ENCODE data around the gene DPH7. TPM values are rescaled to one million over a fixed set of nuclear protein-coding genes. Genes with fewer than 3 reads are reported as not detected.

DPH7 gene
- total RNA-seq, 1 experiment from 2014 or later: 43.9 TPM

DNA sequence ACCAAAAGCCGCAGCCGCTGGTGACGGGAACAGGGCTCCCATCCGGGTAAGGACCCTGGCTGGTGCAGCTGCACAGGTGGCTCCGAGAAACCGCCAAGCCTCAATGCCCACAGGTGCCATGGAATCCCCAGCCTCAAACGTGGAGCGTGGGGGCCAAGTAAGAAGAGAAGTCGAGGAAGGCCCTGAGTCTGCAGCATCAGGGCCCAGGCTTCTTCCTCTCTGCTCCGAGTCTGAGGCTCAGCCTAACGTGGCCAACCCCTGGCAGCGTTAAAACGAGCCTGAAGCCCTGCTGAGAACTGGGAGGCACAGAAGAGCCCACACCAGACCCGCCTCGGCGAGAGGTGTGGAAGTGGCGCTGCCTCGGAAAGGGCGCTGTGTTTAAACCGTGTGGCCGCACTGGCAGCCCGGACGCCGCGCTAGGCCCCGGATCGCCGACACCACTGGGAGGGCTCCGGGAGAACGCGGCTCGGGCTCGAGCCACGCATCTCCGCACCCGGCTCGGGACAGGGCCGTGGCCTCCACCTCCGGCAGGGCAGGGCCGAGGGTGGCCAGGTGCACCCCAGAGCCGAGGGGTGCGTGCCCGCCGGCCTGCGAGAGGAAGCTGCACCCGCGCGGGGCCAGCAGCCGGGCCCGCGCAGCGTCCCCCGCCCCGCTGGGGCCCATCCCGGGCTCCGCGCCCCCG lies 10.9 kb upstream of the DPH7 start:
- peak overlapping the region; percentile 27; the same call in 1 of the 2 replicates for H3K27ac Mint-ChIP-seq
- ATAC-seq (no peak), DNase-seq (ENCODE audit: low spot score) (no peak)
- ChIA-PET POLR2A (interaction anchor here (1.9 to 2.9 kb wide), 2 partner anchors 10 to 15 kb away, joined by 7 to 15 read pairs; partner anchors contain the start of gene ARRDC1), CTCF (interaction anchor here (1.3 to 3.1 kb wide), 4 partner anchors 9 to 83 kb away, joined by 4 to 51 read pairs (median 7); partner anchors contain the start of gene DPH7)
- TF ChIP-seq JAZF1 (CRISPR knock-in tag; IDR thresholded peaks at IDR 0.05) (no peak), GTF2I (CRISPR knock-in tag; conservative IDR thresholded peaks at IDR 0.05) (no peak), RELA (CRISPR knock-in tag; IDR thresholded peaks at IDR 0.05; ENCODE audit: borderline replicate concordance) (peak; percentile 48; the same call in 1 of the 2 replicates)
- TF ChIP-seq, protein P1, sequence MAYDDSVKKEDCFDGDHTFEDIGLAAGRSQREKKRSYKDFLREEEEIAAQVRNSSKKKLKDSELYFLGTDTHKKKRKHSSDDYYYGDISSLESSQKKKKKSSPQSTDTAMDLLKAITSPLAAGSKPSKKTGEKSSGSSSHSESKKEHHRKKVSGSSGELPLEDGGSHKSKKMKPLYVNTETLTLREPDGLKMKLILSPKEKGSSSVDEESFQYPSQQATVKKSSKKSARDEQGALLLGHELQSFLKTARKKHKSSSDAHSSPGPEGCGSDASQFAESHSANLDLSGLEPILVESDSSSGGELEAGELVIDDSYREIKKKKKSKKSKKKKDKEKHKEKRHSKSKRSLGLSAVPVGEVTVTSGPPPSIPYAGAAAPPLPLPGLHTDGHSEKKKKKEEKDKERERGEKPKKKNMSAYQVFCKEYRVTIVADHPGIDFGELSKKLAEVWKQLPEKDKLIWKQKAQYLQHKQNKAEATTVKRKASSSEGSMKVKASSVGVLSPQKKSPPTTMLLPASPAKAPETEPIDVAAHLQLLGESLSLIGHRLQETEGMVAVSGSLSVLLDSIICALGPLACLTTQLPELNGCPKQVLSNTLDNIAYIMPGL (CRISPR knock-in tag; IDR thresholded peaks at IDR 0.05): 0 out of 2 replicates have a peak, but pooled peaks have one; percentile 37
- TF ChIP-seq, protein P2, sequence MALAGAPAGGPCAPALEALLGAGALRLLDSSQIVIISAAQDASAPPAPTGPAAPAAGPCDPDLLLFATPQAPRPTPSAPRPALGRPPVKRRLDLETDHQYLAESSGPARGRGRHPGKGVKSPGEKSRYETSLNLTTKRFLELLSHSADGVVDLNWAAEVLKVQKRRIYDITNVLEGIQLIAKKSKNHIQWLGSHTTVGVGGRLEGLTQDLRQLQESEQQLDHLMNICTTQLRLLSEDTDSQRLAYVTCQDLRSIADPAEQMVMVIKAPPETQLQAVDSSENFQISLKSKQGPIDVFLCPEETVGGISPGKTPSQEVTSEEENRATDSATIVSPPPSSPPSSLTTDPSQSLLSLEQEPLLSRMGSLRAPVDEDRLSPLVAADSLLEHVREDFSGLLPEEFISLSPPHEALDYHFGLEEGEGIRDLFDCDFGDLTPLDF (CRISPR knock-in tag; IDR thresholded peaks at IDR 0.05): no peak
- peaks cover 5% of the 10 kb centered on the region; the same call in 1 of the 2 replicates for H3K4me1 Mint-ChIP-seq
- peaks cover 8% of the 10 kb centered on the region for H3K27me3 Mint-ChIP-seq (ENCODE audit: low read depth)
- H3K4me3 Mint-ChIP-seq: peak overlapping the region; percentile 77
- H3K36me3 Mint-ChIP-seq: peaks cover 28% of the 10 kb centered on the region
- no peaks in the 10 kb centered on the region for H3K9me3 Mint-ChIP-seq

DNA sequence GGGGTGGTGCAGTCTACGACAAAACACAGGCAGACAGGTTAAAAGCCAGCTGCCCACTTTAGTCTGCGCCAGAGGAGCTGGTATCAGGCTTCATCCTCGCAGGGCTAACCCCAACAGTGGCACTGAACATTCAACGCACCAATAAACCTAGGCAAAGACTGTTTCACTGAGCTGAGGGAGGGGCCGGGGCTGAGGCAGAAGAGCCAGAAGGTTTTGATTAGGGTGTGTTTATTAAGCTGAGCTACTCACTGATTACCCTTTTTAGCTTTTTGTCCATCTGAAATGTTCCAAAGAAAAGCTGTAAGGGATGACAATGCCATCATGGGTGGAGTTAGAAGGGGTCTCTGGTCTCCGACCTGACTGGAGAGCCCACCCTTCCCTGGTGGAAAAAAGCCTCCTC lies 10.2 kb upstream of the DPH7 start:
- Mint-ChIP-seq H3K36me3 (peaks cover 28% of the 10 kb centered on the region), H3K4me3 (peak overlapping the region; percentile 77), H3K4me1 (peaks cover 5% of the 10 kb centered on the region; the same call in 1 of the 2 replicates), H3K27ac (no peak overlapping the region), H3K9me3 (no peaks in the 10 kb centered on the region), H3K27me3 (ENCODE audit: low read depth) (peaks cover 8% of the 10 kb centered on the region)
- POLR2A ChIA-PET: interaction anchor here (1.9 kb wide), 1 partner anchor 9 kb away, joined by 7 read pairs; no protein-coding TSS in a partner anchor
- TF ChIP-seq, protein P3, sequence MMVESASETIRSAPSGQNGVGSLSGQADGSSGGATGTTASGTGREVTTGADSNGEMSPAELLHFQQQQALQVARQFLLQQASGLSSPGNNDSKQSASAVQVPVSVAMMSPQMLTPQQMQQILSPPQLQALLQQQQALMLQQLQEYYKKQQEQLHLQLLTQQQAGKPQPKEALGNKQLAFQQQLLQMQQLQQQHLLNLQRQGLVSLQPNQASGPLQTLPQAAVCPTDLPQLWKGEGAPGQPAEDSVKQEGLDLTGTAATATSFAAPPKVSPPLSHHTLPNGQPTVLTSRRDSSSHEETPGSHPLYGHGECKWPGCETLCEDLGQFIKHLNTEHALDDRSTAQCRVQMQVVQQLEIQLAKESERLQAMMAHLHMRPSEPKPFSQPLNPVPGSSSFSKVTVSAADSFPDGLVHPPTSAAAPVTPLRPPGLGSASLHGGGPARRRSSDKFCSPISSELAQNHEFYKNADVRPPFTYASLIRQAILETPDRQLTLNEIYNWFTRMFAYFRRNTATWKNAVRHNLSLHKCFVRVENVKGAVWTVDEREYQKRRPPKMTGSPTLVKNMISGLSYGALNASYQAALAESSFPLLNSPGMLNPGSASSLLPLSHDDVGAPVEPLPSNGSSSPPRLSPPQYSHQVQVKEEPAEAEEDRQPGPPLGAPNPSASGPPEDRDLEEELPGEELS (CRISPR knock-in tag; IDR thresholded peaks at IDR 0.05): no peak
- TF ChIP-seq SOX15 (CRISPR knock-in tag; IDR thresholded peaks at IDR 0.05): no peak
- no peak for TF ChIP-seq ZNF423 (CRISPR knock-in tag; IDR thresholded peaks at IDR 0.05)
- TF ChIP-seq CREB1 (CRISPR knock-in tag; IDR thresholded peaks at IDR 0.05): no peak
- TF ChIP-seq, protein P4, sequence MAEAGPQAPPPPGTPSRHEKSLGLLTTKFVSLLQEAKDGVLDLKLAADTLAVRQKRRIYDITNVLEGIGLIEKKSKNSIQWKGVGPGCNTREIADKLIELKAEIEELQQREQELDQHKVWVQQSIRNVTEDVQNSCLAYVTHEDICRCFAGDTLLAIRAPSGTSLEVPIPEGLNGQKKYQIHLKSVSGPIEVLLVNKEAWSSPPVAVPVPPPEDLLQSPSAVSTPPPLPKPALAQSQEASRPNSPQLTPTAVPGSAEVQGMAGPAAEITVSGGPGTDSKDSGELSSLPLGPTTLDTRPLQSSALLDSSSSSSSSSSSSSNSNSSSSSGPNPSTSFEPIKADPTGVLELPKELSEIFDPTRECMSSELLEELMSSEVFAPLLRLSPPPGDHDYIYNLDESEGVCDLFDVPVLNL (CRISPR knock-in tag; IDR thresholded peaks at IDR 0.05; ENCODE audit: borderline replicate concordance, low read depth): no peak
- TF ChIP-seq ZNF263 (CRISPR knock-in tag; IDR thresholded peaks at IDR 0.05; ENCODE audit: low read depth): no peak
- TF ChIP-seq, protein P5, sequence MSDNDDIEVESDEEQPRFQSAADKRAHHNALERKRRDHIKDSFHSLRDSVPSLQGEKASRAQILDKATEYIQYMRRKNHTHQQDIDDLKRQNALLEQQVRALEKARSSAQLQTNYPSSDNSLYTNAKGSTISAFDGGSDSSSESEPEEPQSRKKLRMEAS (CRISPR knock-in tag; IDR thresholded peaks at IDR 0.05): no peak
- no peak for TF ChIP-seq ESRRA (CRISPR knock-in tag; IDR thresholded peaks at IDR 0.05; ENCODE audit: borderline replicate concordance)
- TF ChIP-seq, protein P6, sequence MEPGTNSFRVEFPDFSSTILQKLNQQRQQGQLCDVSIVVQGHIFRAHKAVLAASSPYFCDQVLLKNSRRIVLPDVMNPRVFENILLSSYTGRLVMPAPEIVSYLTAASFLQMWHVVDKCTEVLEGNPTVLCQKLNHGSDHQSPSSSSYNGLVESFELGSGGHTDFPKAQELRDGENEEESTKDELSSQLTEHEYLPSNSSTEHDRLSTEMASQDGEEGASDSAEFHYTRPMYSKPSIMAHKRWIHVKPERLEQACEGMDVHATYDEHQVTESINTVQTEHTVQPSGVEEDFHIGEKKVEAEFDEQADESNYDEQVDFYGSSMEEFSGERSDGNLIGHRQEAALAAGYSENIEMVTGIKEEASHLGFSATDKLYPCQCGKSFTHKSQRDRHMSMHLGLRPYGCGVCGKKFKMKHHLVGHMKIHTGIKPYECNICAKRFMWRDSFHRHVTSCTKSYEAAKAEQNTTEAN (CRISPR knock-in tag; IDR thresholded peaks at IDR 0.05): no peak
- no peak for TF ChIP-seq FOXK1 (CRISPR knock-in tag; IDR thresholded peaks at IDR 0.05)
- TF ChIP-seq, protein P7, sequence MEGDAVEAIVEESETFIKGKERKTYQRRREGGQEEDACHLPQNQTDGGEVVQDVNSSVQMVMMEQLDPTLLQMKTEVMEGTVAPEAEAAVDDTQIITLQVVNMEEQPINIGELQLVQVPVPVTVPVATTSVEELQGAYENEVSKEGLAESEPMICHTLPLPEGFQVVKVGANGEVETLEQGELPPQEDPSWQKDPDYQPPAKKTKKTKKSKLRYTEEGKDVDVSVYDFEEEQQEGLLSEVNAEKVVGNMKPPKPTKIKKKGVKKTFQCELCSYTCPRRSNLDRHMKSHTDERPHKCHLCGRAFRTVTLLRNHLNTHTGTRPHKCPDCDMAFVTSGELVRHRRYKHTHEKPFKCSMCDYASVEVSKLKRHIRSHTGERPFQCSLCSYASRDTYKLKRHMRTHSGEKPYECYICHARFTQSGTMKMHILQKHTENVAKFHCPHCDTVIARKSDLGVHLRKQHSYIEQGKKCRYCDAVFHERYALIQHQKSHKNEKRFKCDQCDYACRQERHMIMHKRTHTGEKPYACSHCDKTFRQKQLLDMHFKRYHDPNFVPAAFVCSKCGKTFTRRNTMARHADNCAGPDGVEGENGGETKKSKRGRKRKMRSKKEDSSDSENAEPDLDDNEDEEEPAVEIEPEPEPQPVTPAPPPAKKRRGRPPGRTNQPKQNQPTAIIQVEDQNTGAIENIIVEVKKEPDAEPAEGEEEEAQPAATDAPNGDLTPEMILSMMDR (IDR thresholded peaks at IDR 0.05): no peak
- TF ChIP-seq SMAD4 (CRISPR knock-in tag; IDR thresholded peaks at IDR 0.05): no peak
- TF ChIP-seq ZNF317 (CRISPR knock-in tag; IDR thresholded peaks at IDR 0.05; ENCODE audit: borderline replicate concordance, low read depth): no peak
- TF ChIP-seq ZNF416 (CRISPR knock-in tag; IDR thresholded peaks at IDR 0.05): no peak
- TF ChIP-seq HMGA2 (CRISPR knock-in tag; IDR thresholded peaks at IDR 0.05): no peak
- TF ChIP-seq, protein P8, sequence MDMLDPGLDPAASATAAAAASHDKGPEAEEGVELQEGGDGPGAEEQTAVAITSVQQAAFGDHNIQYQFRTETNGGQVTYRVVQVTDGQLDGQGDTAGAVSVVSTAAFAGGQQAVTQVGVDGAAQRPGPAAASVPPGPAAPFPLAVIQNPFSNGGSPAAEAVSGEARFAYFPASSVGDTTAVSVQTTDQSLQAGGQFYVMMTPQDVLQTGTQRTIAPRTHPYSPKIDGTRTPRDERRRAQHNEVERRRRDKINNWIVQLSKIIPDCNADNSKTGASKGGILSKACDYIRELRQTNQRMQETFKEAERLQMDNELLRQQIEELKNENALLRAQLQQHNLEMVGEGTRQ (CRISPR knock-in tag; IDR thresholded peaks at IDR 0.05): no peak
- no peak for TF ChIP-seq MYBL2 (CRISPR knock-in tag; IDR thresholded peaks at IDR 0.05)
- no peak for TF ChIP-seq JUN (CRISPR knock-in tag; IDR thresholded peaks at IDR 0.05)
- CTCF ChIA-PET: interaction anchor here (2.3 kb wide), 1 partner anchor 10 kb away, joined by 8 read pairs; the partner anchor contains the start of gene DPH7
- ATAC-seq (no peak), DNase-seq (ENCODE audit: low spot score) (no peak)
